GF-D8 (cell line): Measurements from ENCODE around the gene MARCKSL1.
A peak's percentile ranks its signal among the peaks of the same experiment; 100 is the strongest.
"Not testable (repeated sequence)": the region's sequence is repeated elsewhere in the genome, so short reads cannot be mapped to it uniquely, and the experiment has no call there.

Experiments
- DNase-seq: peaks from one replicate; lab custom pipeline; 2025; lab: John Stamatoyannopoulos, UW

MARCKSL1 gene

GRCh38 chr1:32332290-32333079, 3.5 kb downstream of the MARCKSL1 start:
- no peak for DNase-seq

- no peak for DNase-seq
These were observed 4.5 kb downstream of the MARCKSL1 start for GRCh38 chr1:32331549-32331948.

- no peak for DNase-seq
These were observed 5.4 kb downstream of the MARCKSL1 start for GRCh38 chr1:32330558-32331151.

GRCh38 chr1:32329931-32330466, 6.0 kb downstream of the MARCKSL1 start:
- no peak for DNase-seq

- DNase-seq, result no peak
These were observed 8.8 kb downstream of the MARCKSL1 start for GRCh38 chr1:32327204-32327603.

- no peak for DNase-seq
These were observed 14.2 kb downstream of the MARCKSL1 start for GRCh38 chr1:32321712-32322291.

GRCh38 chr1:32318127-32318869, 17.7 kb downstream of the MARCKSL1 start:
- no peak for DNase-seq

- DNase-seq, result no peak
These were observed 19.1 kb downstream of the MARCKSL1 start for GRCh38 chr1:32316903-32317277.

GRCh38 chr1:32311709-32312393, 24.2 kb downstream of the MARCKSL1 start:
- no peak for DNase-seq

GRCh38 chr1:32309960-32310359, 26.1 kb downstream of the MARCKSL1 start:
- DNase-seq, result no peak

- DNase-seq, result no peak
These were observed 28.7 kb downstream of the MARCKSL1 start for GRCh38 chr1:32307324-32307723.

GRCh38 chr1:32305310-32305709, 30.7 kb downstream of the MARCKSL1 start:
- DNase-seq, result no peak

GRCh38 chr1:32303997-32304622, 31.9 kb downstream of the MARCKSL1 start:
- DNase-seq, result no peak

GRCh38 chr1:32303358-32303757, 32.7 kb downstream of the MARCKSL1 start:
- DNase-seq, result no peak

GRCh38 chr1:32299327-32299726, 36.7 kb downstream of the MARCKSL1 start:
- DNase-seq, result no peak

- not testable (repeated sequence) for DNase-seq
These were observed 37.8 kb downstream of the MARCKSL1 start for GRCh38 chr1:32298211-32298610.

- peak; percentile 94 for DNase-seq
These were observed 44.1 kb downstream of the MARCKSL1 start, which contains the start of gene HDAC1 for GRCh38 chr1:32291708-32292538. HDAC1 (plus strand) TSS chr1:32292083; CDS start chr1:32292170, 87 bp downstream.

- no peak for DNase-seq
These were observed 44.8 kb downstream of the MARCKSL1 start for GRCh38 chr1:32291145-32291707.

- DNase-seq, result no peak
These were observed 46.8 kb downstream of the MARCKSL1 start for GRCh38 chr1:32289256-32289655.

GRCh38 chr1:32286763-32287162, 49.3 kb downstream of the MARCKSL1 start:
- DNase-seq, result no peak
